Stimulated activated CD4-positive, alpha-beta T cell treated with anti-CD3 and anti-CD28 coated beads, TNF-alpha, amount 100 ng/mL, for 24 hours (primary cell): Measurements from ENCODE around the gene MRPL28.
"Not testable (repeated sequence)": the region's sequence is repeated elsewhere in the genome, so short reads cannot be mapped to it uniquely, and the experiment has no call there.

Source experiments
- DNase-seq, 3 experiments: peaks; one replicate each; pipeline ENCODE4 v3.0.0-alpha.2; 2020; ENCODE audit warnings: low read depth in 3 of 3

The MRPL28 gene

DNA sequence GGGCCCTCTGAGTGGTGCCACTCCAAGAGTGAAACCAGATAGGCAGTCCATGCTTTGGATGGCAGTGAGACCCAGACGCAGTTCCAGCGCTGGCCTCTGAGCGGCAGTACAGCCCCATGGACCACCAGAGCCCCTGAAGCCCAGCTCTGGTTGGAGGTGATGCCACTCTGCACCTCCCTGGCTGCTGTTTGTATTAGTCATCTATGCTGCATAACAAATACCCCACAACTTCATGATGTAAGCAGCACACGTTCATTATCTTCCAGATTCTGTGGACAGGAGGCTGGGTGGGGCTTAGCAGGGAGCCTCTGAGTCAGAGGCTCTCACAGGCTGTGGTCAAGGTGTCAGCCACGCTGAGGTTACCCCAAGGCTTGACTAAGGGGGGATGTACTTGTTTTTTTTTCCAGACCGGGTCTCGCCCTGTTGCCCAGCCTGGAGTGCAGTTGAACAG lies 21.6 kb upstream of the MRPL28 start:
- DNase-seq, result peak; percentile 57 to 86 (median 63)

DNA sequence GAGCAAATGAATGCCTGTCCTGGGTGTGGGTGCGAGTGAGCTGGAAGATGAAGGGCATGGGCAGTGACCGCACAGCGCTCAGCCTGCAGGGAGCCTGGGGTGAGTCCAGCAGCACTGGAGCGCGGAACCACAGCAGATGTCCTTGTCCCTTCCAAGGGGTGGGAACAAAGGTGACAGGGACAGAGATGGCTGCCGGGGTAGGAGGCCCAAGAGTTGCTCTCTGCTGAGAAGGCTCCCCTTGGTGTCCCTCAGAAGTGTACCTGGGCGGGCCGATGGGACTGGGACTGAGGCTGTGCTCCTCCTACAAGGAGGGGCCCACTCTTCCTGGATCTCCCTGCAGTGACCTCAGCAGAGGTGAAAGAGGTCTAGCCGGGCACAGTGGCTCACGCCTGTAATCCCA lies 19.0 kb upstream of the MRPL28 start:
- no peak for DNase-seq

DNA sequence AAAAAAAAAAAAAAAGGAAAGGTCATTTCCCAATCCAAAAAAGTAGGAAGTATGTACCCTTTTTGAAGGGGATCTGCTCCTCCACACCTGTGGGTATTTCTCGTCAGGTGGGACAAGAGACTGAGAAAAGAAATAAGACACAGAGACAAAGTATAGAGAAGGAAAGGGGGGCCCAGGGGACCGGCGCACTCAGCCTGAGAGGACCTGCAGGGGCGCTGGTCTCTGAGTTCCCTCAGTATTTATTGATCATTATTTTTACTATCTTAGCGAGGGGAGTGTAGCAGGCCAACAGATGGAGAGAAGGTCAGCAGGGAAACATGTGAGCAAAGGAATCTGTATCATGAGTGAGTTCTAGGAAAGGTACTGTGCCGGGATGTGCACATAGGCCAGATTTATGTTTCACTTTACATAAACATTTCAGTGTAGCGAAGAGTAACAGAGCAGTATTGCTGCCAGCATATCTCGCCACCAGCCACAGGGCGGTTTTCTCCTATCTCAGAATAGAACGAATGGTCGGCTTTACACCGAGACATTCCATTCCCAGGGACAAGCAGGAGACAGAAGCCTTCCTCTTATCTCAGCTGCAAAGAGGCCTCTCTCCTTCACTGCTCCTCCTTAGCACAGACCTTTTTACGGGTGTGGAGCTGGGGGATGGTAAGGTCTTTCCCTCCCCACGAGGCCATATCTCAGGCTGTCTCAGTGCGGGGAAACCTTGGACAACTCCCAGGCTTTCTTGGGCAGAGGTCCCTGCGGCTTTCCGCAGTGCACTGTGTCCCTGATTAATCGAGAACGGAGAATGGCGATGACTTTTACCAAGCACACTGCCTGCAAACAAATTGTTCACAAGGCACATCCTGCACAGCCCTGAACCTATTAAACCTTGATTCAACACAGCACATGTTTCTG lies 17.7 kb upstream of the MRPL28 start:
- not testable (repeated sequence) for DNase-seq

DNA sequence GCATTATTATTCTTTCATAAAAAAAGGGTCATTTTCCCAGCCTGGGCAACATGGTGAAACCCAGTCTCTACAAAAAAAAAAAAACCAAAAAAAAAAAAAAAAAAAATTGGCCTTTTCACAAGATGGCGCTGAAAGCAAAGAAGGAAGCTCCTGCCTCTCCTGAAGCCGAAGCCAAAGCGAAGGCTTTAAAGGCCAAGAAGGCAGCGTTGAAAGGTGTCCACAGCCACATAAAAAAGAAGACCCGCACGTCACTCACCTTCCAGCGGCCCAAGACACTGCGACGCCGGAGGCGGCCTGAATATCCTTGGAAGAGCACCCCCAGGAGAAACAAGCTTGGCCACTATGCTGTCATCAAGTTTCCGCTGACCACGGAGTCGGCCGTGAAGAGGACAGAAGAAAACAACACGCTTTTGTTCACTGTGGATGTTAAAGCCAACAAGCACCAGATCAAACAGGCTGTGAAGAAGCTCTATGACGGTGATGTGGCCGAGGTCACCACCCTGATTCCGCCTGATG lies 16.4 kb upstream of the MRPL28 start:
- DNase-seq, result no peak

DNA sequence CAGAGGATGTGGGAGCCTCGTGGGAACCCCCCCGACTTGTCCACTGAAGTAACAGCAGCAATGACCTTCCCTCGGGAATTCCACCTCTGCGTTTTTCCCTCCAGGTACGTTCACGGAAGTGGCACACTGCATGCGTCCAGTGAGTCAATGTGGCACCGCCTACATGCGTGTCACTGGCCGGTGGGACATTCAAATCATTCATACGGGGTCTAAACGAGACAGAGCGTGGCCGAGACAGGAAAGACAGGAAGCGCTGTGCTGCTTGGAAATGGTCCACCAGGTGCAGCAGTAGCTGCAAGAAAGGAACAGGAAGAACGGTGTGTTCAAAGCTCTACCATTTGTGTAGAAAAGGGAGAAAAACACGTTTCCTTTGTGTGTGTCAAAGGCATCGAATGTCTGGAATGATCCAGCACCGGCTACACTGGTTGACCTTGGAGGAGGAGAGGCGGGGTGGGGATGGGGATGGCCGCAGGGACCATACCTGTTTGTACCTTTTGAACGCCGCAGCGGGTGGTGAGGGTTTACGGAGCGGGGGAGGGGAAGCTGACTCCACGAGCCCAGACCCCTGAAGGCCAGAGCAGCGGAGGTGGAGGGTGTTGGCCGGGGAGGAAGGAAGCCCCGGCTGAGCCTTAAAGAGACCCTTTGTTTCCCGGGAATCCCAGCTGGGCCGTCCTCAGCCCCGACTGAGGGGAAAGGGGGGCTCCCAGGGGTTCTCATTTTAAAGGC lies 13.2 kb upstream of the MRPL28 start:
- DNase-seq, result peak in 1 of 3 experiments; percentile 52

DNA sequence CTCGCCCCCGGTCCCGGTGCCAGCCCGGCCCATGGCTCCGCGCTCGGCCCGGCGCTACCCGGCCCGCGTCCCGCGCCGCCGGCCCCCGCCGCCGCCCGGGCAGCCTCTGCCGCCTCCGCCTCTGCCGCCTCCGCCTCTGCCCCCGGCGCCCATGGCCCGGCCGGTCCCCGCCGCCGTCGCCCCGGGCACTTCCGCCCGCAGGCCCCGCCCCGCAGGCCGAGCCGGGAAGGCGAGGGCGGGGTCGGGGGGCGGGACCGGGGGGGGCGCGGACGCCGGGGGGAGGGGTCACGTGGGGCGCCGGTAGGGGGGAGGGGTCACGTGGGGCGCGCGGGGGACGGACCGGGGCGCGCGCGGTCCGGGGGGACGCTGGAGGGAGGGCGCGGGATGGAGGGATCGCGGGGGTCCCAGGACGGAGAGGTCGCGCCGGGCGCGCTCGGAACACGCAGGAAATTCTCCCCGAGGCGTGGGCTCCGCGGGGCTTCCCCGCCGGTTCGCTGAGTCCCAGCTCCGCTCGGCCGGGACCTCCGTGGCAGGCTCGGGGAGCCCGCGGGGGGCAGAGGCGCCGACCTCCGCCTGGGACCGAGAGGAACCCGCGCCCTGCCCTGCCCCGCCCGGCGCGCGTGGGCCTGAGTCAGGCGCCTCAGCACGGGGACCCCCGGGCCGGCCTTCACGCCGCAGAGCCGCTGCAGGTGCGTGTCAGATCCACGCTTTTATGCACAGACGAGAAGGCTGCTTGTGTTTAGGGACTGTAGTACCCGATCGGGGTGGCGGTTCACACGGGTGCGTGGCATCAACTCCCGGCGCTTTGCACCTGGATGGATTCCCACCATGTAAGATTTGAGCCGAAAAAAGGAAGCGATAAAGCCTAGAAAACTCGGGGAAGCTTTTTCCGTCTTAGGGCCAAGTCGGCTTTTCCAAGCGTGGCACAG lies 11.7 kb upstream of the MRPL28 start, which contains the start of gene PGAP6:
TSS of gene PGAP6 (minus strand) at position 190 of the 929 bp plus-strand sequence. CDS start at position 33, 157 bp downstream.
- peak; percentile 38 to 69 (median 52) for DNase-seq

DNA sequence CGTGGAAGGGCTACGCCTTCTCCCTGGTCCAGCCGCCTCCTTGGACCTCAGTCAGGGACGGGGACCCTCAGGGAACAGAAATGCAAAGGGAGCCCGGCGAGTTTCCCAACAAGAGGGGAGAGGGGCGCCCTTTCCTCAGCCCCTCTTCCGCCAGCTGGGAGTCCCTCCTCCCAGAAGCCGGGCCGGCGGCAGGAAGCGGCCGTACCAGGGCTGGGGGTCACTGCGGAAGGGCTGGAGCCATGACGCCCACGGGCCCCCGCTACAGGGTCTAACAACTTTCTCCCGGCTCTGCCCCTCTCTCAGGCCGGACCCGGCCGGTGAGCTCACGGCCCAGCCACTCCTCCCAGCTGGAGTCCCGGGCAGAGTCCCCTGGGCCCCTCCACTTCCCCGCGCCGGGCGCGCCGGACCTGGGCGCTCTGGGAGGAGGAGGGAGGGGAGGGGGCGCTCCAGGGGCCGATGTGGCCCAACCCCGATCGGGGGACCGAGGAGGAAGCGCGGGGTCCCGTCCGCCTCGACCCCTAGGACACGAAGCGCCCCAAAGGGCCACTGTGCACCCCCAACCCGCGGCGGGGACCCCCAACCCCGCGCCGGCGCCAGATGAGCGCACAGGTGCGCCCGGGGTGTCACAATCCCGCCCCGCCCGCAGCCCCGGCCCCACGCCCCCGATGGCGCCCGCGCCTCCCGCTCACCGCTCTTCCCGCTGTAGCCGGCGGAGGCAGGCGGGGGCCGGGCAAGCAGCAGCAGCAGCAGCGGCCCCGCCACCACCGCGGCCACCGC lies 10.9 kb upstream of the MRPL28 start:
- DNase-seq, result no peak

DNA sequence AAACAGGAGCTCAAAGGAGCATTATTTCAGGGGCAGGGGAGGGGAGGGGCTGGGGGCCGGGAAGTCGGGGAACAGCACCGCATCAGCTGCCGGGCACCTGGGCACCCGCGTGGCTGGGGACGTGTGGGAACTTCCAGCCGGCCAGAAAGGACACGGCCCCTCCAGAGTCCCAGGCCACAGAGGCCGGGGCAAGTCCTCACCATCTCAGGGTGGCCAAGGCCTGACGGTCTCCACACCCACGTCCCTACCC lies 10.3 kb upstream of the MRPL28 start:
- DNase-seq, result no peak

DNA sequence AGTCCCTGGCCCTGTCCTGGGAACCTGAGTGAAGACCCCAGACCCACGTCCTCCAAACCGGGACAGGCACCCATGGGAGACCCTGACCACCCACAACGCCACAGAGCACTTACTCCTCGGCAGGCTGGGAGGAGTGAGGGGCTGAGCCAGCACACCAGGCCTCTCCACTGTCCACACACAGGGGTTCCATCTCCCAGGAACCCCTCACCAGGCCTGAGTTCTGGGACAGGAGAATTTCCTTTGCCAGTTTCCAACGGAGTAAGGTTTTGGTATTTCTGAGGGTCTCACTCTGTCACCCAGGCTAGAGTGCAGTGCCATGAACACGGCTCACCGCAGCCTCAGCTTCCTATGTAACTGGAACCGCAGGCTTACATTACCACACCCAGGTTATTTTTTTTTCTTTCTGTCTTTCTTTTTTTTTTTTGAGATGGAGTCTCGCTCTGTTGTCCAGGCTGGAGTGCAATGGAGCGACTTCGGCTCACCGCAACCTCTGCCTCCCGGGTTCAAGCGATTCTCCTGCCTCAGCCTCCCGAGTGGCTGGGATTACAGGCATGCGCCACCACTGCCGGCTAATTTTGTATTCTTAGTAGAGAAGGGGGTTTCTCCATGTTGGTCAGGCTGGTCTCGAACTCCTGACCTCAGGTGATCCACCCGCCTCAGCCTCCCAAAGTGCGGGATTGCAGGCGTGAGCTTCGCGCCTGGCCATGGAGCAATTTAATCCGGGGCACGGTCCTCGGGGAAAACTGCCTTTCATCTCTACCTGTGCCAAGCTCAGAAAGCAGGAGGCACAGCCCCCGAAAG lies 9.8 kb upstream of the MRPL28 start:
- DNase-seq, result no peak

DNA sequence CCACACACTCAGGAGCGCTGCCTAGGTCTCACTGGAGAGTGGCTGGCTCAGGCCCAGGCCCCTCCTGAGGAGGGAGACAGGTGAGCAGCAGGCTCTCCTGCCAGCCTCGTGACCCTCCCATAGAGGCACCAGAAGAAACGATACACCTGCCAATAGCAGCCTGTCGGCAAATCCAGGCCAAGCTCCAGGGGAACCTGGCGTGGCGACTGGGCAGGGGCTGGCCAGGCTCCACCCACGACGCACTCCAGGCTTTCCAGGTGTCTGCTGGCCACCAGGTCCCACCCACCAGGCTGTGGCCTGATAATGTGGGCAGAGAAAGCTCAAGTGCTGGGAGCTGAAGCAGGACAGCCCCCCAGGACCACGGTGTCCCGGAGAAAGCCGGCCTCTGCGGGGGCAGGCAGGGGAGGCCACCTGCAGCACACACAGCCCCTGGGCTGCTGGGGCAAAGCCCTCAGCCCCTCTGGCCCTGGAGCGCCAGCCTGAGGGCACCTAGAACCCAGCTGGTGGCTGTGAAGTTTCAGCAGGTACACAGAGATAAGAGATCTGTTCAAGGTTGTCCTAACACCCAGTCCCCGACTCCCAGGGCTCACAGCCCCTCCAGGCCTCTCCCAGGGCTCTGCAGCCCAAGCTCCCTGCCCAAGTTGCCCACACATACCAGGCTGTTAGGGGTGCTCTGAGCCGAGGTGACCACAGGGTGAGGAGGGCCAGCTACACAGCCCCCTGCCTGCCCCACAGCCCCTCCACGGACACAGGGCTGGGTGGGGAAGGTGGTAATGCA lies 9.0 kb upstream of the MRPL28 start:
- no peak for DNase-seq

DNA sequence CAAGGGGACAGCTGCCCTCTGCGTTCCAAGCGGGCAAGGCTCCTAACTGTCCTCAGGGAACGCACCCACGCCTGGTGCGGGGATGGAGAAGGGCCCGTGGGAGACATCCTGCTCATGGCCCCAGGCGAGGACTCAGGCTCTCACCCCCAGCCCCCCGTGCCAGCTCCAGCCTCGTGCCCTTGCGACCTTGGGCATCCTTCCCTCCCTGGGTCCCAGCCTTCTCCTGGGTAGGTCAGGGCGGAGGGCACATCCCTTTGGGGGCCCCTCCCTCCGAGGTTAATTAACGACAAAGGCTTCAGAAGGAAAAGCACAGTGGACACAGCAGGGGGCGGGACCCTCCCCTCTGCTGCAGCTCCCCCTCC lies 8.5 kb upstream of the MRPL28 start:
- no peak for DNase-seq

DNA sequence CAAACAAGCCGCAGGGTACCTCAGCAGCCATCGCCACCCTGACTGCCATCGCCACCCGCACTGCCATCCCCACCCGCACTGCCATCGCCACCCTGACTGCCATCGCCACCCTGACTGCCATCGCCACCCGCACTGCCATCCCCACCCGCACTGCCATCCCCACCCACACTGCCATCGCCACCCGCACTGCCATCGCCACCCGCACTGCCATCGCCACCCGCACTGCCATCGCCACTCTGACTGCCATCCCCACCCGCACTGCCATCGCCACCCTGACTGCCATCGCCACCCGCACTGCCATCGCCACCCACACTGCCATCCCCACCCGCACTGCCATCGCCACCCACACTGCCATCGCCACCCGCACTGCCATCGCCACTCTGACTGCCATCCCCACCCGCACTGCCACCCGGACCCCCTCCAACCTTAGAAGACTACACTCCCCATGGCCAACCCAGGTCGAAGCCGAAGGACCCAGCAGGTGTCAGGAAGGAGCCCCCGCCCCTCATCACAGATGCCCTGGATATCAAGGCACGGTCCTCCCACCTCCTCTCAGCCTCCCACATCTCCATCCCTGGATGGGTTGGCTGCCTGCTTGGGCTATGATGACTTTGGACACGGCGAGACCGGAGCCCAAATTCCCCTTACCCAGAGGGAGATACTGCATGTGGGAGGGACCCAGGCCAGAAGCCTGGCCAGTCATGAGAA lies 7.9 kb upstream of the MRPL28 start:
- not testable (repeated sequence) for DNase-seq

DNA sequence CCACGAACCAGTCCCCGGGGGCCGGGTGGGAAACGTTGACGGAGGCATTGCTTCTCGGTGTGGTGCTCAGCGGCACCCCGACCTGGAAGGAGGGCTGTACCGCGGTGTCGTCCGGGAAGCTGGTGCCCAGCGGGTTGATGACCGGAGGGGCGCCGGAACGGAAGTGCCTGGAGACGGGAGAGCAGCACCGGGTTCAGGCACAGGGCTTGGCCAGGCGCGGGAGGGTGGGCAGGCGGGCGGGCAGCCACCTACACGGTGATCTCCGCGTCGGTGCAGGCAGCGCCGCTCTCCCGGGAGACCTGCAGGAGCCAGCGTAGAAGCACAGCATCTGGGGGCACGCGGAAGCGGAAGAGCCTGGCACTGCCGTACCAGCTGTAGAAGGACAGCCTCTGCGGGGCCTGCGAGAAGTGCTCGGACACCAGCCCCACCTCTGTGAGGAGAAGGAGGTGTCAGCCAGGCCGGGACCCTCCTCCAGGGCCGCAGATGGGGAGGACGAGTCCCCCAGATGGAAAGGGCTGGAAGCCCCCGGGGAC lies 7.1 kb upstream of the MRPL28 start:
- DNase-seq, result no peak

DNA sequence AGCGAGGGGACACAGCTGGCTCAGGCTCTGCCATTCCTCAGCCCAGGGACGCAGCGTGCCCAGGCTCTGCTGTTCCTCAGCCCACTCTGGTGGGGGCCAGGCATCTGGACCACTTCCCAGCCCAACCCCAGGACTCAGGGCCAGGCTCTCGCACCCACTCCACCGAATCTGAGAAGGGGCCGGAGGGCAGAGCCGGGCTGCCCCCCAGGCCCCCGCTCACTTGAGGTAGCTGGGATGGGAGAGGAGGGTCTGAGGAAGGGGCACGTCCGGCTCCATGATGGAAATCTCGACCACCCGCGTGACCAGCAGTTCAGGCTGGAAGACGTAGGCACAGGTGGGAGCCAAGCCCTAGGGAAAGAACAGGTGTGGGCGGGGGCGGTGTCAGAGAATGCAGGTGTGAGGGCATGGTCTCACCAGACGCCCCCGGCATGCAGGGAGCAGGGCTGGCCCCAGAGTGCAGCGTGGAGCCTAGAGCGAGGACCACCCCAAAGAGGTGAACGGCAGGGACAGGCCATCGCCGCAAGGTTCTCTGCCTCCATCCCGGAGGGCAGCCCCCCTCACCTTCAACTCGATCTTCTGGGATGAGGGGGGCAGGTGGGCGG lies 6.6 kb upstream of the MRPL28 start:
- no peak for DNase-seq

DNA sequence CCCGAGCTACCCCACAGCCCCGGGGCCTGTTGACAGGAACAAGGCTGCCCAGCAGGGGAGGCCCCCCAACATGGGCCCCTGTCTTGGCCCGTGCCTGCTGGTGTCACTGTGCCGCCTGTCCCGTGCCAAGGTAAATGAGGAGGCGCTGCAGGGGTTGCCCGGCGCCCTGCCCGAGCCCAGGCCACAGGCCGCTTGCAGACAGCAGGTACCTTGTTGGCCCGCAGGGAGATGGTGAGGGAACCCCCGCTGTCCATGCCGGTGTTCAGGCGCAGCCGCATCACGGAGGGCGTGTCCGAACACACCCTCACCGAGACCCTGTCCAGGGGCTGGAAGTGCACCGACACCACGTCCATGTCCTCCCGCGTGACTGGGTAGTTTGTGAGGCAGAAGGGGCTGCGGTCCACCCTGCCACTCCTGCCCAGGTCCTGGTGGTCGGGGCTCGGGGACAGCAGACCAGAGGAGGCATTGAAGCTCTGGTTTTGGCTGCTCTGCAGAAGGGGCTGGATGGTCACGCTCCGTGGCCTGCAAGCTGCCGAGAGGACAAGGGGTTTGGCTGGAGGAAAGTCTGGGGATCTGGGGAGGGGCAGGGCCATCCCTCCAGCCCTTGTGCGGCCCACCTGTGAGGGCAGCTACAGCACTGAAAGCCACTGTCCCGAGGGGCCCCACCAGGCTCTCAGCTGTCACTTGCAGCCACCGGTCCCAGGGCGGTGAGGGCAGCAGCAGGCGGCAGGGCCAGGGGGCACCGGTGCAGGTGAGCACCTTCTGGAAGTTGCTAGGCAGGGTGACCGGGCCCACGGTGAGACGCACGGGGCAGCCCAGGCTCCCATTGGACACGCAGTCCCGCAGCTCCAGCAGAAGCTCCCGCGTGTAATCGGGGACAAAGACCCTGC lies 5.8 kb upstream of the MRPL28 start:
- DNase-seq, result no peak

DNA sequence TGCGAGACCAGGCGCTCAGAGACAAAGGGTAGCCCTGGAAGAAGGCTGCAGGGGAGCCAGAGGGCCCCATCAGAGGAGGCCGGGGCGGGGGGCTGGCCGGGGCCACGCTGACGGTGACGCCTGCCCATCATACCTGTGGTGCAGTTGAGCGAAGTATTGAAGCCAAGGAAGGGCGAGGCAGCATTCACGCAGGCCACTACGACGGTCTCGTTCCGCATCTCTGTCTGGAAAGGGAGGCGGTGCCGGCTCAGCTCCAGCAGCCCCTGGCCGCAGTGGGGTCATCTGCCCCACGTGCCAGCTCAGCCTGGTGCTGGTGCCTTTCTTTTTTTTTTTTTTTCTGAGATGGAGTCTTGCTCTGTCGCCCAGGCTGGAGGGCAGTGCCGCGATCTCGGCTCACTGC lies 4.9 kb upstream of the MRPL28 start:
- DNase-seq, result no peak

DNA sequence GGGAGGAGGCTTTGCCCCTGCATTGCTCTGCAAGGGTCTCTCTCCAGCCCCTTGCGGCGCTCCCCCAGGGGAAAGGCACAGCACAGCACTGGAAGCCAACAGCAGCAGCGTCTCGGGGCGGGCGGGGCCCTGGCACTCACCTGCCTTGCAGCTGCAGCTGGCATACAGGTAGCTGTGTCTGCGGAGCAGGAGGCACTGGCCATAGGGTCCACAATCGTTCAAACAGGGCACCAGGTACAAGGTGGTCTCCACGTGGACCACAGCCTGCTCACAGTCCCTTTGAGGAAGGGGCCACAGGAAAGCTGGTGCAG lies 4.2 kb upstream of the MRPL28 start:
- DNase-seq, result no peak
